DMS153 (cell line): ENCODE data around the gene MUC22.
"Not testable (repeated sequence)": the region's sequence is repeated elsewhere in the genome, so short reads cannot be mapped to it uniquely, and the experiment has no call there.

Experiments
- DNase-seq: peaks from one replicate; lab custom pipeline; 2025; lab: John Stamatoyannopoulos, UW

The MUC22 gene

DNA sequence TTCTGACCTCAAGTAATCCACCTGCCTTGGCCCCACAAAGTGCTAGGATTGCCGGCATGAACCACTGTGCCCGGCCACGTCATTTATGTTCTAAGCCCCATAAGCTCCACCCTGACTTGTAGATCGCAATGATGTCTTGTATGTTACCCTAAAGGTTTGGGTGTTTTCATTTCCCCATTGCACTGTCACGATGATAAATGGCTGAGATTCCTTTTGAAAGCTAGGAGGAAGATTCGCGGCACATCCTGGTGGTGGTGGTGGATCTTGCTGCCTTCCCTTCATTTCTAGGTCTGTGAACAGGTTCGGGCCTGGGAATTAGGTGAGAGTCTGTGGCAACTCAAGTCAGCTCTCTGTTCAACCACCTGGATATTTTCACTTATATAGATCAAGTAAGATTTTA, 28.3 kb downstream of the MUC22 start:
- DNase-seq: no peak

DNA sequence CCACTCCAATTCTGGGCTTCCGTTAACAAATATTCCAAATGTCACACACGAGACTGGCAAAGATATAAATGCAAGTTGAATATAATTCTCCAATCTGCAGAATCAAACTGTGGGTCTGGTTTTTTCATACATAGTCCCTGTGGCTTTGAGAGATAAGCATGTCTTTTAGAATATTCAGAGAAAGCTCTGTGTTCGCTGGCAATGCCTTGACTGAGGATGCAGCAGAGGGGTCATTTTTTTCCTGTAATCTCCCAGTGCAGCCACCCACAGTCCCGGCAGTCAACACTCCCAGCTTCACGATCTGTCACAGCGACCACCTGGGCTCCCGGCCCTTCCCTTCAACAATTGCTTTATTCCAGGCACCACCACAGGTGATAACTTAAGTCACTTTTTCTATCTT, 30.5 kb downstream of the MUC22 start:
- DNase-seq: no peak

DNA sequence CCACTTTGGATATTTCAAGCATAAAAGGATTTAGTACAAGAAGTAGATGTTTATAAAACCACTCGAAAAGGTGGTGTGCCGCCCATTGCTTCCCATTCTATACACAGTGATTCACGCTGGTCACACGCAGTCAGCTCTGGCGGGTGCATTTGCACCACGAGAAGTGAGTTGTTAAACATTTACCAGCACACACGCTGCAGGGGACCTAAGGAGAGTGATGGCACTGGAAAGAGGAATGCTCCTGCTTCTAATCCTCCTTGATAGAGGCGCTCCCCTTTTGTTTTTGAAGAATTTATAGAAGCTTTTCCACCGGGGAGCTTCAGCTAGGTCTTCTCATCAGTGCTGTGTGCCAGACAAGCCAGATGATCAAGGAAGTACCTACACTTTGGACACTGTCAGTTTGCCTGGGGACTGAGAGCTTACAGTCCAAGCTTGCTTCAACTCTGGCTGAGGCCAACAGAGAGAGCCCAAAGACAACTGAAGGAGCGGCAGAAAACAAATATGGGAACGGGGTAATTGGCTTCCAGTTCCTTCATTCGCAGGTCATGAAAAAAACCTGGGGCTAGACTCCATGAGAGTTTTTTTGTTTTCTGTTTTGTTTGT, 31.2 kb downstream of the MUC22 start:
- no peak for DNase-seq

GRCh38 chr6:31042806-31043205, 32.5 kb downstream of the MUC22 start:
- no peak for DNase-seq

GRCh38 chr6:31048099-31048498, 37.8 kb downstream of the MUC22 start:
- DNase-seq: no peak

- no peak for DNase-seq
These were observed 39.2 kb downstream of the MUC22 start for GRCh38 chr6:31049518-31049917.

DNA sequence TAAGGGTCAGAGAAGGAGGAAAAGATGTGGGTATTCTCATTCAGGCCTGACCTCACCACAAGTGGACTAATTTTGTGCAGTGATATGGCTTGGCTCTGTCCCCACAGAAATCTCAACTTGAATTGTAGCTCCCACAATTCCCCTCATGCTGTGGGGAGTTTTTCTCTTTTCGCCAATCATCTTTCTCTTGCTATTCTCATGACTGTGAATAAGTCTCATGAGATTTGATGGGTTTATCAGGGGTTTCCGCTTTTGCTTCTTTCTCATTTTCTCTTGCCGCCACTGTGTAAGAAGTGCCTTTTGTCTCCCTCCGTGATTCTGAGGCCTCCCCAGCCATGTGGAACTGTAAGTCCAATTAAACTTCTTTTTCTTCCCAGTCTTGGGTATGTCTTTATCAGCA, 42.9 kb downstream of the MUC22 start:
- not testable (repeated sequence) for DNase-seq

DNA sequence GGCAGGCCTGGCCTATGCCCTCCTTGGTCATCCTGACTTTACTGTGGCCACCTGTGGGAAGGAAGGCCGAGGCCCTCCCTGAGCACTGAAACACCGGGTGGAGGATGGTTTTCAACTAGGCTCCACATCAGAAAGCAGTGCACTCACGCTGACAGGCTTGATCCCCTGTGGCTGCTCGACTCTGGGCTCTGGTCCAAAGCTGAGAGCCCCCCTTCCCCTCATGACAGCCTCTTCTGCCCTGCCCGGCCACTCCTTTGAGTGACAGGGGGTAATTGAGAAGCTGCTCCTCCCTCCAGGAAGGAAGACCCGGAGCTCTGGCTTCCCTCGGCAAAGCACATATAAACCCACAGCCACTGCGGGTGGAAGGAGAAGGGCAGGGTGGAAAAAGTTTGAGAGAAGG, 43.6 kb downstream of the MUC22 start:
- DNase-seq: peak; percentile 14

GRCh38 chr6:31055441-31055840, 45.2 kb downstream of the MUC22 start:
- DNase-seq: no peak

GRCh38 chr6:31057426-31058003, 47.2 kb downstream of the MUC22 start:
- DNase-seq: no peak

GRCh38 chr6:31058128-31058894, 48.0 kb downstream of the MUC22 start:
- DNase-seq: peak; percentile 6

DNA sequence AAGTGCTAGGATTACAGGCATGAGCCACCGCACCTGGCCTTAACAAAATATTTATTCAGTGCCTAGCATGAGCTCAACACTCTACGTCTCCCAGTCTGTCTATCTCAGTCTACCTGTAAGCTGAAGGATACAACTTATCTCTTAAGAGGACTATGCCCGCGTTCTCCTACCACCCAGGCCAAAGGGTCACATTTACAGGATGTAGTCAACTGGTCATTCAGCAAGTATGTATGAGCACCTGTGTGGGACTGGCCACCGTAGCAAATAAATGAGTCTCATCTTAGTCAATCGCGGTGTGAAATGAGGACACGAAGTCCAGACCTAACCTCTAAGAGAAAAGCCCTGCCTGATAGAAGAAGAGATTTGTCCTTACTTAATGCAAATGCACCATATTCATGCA, 49.9 kb downstream of the MUC22 start:
- no peak for DNase-seq

DNA sequence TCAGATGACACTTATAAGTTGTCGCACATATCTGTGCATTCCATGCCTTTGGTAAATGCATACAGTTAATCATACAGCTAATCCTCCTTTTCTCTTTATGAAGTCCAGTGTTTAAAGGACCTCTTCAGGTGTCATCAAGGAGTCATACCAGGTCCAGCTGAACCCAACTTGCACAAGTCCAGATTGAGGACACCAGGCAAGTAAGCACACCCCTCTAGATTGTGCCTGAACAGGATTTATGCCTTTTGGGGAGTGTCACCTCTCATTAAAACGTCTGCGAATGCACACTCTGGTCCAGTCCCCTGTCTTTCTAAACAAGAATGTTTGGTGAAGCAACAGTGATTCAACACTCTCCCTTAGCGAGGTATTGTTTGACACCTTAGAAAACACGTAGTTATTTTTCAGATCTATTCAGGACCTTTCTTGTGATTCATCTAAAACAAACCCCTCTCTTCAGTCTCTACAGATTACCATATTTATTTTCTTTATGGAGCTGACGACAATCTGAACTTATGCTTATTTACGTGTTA, 53.7 kb downstream of the MUC22 start:
- no peak for DNase-seq

- no peak for DNase-seq
These were observed 55.3 kb downstream of the MUC22 start for GRCh38 chr6:31065556-31065955.

DNA sequence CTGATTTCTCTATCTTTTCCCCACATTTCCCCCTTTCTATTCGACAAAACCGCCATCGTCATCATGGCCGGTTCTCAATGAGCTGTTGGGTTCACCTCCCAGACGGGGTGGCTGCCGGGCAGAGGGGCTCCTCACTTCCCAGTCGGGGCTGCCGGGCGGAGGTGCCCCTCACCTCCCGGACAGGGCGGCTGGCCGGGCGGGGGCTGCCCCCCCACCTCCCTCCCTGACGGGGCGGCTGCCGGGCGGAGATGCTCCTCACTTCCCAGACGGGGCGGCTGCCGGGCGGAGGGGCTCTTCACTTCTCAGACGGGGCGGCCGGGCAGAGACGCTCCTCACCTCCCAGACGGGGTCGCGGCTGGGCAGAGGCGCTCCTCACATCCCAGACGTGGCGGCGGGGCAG, 56.8 kb downstream of the MUC22 start:
- DNase-seq: not testable (repeated sequence)

GRCh38 chr6:31067891-31068668, 57.8 kb downstream of the MUC22 start:
- DNase-seq: not testable (repeated sequence)

GRCh38 chr6:31068669-31069340, 58.5 kb downstream of the MUC22 start:
- DNase-seq: peak; percentile 43

GRCh38 chr6:31070711-31071197, 60.5 kb downstream of the MUC22 start:
- DNase-seq: peak; percentile 51

- no peak for DNase-seq
These were observed 64.1 kb downstream of the MUC22 start for GRCh38 chr6:31074401-31074800.

- no peak for DNase-seq
These were observed 65.3 kb downstream of the MUC22 start for GRCh38 chr6:31075528-31075927.

DNA sequence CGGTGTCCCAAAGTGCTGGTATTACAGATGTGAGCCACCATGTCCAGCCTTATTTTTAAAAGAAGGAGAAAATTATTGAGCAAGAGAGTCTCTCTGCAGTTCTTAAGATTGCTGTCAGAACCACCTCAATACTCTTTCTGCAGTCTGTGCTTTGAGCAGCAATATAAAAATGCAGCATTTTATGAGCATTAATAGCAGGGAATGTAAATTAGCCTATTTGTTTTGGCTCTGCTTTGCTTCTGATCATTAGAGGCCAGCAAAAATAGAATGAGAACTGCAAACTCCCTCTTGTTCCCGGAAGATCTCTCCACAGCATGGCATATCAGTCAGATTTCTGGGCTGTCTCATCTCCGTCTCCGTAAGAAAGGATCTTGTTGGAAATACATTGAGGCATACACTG, 66.3 kb downstream of the MUC22 start:
- DNase-seq: no peak
